GM19351 (cell line): ENCODE data around the gene PLA2G5.
"Not testable (repeated sequence)": the region's sequence is repeated elsewhere in the genome, so short reads cannot be mapped to it uniquely, and the experiment has no call there.

Experiments
- ATAC-seq: cut with Tn5 transposase; IDR thresholded peaks from one replicate; pipeline ENCODE4 v1.9.1; 2021; ENCODE audit warnings: mild to moderate bottlenecking, moderate library complexity; ENCODE audit not compliant: unreplicated experiment

The PLA2G5 gene

DNA sequence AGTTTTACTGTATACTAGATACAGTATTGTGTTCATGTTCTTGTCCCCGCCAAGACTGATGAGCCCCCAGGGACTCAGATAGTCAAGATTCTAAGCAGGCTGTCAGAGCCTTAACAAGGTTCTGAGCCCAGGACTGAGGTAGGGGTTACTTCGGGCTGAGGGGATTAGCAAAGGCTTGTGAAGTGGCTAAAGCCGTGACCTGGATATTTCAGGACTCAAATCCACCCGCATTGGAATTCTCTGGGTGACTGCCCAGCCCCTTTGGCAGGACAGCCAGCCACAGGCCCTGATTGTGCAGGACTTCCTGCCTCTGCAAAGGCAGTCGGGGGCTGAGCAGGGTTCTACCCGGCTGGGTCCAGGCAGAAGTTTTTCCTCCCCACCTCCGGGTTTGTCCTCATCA, at the start of gene PLA2G5:
PLA2G5 (plus strand) TSS at position 321 of the 400 bp plus-strand sequence. CDS start 14,637 bp downstream, outside the sequence.
- no peak for ATAC-seq

GRCh38 chr1:20028125-20028524, 41.9 kb upstream of the PLA2G5 start:
- ATAC-seq: no peak

GRCh38 chr1:20028726-20029125, 41.3 kb upstream of the PLA2G5 start:
- no peak for ATAC-seq

DNA sequence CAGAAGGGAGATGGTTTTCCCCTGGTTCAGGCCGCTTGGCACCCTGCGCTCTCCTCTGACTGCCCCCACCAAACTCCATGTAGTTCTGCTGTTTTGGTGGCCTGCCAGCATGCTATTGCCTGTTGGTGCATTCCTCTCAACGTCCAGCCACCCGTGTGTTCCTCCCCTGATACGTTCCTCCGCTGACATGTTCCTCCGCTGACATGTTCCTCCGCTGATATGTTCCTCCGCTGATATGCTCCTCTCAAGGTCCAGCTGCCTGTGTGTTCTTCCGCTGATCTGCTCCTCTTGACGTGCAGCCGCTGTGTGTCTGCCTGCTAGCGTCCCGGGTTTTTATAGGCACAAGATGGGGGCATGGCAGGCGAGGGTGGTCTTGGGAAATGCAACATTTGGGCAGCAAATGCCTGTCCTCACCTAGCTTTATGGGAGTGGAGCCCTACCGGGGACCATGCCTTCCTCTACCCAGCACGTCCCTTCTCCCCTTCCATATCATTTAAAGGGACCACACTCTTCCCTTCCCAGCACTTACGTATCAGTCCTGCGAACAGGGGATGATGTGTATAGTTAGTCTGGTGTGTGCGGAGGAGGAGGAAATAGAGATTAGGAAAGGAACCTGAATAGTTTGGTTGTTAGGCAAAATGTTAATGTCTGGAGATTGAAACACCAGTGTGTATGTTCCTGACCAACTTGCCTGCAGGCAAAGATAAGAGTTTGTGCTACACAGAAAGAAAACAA, 40.6 kb upstream of the PLA2G5 start:
- no peak for ATAC-seq

DNA sequence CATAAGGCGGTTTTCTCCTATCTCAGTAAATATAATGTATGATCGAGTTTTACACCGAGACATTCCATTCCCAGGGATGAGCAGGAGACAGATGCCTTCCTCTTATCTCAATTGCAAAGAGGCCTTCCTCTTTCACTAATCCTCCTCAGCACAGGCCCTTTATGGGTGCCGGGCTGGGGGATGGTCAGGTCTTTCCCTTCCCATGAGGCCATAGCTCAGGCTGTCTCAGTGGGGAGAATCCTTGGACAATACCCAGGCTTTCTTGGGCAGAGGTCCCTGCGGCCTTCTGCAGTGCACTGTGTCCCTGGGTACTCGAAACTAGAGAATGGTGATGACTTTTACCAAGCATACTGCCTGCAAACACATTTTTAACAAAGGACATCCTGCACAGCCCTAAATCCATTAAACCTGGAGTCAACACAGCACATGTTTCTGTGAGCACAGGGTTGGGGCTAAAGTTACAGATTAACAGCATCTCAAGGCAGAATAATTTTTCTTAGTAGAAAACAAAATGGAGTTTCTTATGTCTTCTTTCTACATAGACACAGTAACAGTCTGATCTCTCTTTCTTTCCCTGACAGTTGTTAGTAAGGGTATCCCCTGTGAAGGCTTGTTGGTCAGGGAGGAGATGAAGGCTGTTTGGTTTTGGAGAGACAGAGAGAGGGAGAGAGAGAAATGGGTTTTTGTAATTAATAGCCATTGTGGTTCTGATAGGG, 39.4 kb upstream of the PLA2G5 start:
- ATAC-seq: not testable (repeated sequence)

GRCh38 chr1:20031161-20031560, 38.8 kb upstream of the PLA2G5 start:
- ATAC-seq: no peak

GRCh38 chr1:20031836-20032235, 38.2 kb upstream of the PLA2G5 start:
- no peak for ATAC-seq

GRCh38 chr1:20032425-20032824, 37.6 kb upstream of the PLA2G5 start:
- ATAC-seq: no peak

GRCh38 chr1:20033420-20033819, 36.6 kb upstream of the PLA2G5 start:
- no peak for ATAC-seq

DNA sequence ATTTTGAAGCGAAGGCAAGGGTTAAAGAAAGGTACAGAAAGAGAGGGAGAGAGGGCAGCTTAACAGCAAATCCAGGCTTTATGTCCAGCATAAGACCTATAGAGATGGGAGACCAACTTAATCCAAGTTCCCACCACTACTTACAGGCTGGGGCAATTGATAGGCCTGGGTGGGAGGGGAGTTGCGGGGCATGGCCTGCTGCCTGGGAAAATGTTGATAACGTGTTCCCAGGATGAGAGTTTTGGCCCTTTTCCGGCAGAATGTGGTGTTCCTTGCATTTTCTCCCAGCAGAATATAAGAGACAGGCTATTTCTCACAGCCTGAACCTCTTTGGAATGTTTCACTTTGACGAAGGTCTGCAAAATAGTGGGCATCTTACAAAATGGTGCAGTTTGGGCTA, 34.9 kb upstream of the PLA2G5 start:
- ATAC-seq: no peak

DNA sequence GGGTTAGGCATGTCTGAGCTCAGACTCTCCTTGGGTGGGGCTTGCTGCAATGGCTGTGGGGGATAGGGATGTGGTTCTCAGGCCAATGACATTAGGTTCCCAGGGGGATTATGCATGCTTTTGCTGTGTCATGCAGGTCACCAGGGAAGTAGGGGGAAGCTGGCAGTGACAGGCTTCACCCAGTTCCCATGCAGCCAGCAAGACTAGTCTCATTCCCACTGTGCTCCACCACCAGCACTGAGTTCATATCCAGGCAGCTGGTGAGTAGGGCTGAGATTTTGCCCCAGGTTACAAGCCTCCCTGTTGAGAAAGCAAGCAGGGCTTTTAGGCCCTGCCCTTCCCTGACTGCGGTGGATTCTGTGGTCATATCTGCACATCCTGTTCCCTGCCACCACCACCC, 32.1 kb upstream of the PLA2G5 start:
- ATAC-seq: no peak

GRCh38 chr1:20047096-20047495, 22.9 kb upstream of the PLA2G5 start:
- ATAC-seq: no peak

GRCh38 chr1:20048563-20048962, 21.4 kb upstream of the PLA2G5 start:
- no peak for ATAC-seq

DNA sequence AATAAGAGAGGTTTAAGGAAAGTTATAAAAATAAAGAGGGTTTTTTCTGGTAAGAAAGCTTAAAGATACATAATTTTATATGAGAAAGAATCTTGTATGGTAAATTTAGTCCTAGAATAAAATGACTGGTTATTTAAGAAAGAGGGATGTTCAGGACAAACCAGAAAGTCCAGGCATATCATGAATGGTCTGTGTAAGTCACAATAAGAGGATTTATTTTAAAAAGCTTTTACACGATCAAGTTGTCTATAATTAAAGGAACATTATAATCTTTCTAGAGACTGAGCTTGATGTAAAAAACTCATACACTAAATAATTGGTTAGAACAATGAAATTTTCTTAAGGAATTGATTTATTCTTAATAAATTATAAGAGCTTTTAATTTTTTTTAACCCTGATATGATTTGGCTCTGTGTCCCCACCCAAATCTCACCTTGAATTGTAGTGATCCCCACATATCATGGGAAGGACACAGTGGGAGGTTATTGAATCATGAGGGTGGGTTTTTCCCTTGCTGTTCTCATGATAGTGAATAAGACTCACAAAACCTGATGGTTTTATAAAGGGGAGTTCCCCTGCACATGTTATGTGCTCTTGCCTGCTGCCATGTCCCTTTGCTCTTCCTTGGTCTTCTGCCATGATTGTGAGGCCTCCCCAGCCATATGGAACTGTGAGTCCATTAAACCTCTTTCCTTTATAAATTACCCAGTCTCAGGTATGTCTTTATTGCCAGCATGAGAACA, 20.8 kb upstream of the PLA2G5 start:
- ATAC-seq: not testable (repeated sequence)

DNA sequence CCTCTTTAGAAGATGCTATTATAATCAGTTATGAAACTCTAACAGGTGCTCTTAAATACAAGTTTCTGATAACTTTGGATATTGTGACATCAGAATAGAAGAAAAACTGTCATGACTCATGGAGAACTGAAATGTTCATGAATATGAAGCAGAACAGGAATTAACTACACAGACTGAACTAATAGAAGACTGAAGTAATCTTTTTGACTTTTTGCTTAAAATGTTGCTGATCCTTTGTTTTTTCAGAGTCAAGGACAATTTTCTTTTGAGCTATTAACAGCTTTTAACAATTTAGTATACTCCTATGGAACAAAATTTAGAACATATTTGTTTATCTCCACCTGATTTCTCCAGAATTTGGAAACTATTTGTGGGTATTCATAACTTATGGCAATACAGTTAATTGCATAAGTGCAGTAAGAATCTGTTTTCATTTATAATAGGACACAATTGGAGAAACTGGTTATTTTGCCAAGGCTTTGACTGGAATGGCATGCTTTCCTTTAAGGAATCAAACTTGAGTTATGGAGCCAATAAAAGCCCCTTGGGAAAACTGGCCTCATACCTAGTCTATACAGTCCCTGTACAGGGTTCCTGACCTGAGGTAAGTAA, 18.7 kb upstream of the PLA2G5 start:
- ATAC-seq: no peak

GRCh38 chr1:20052386-20052785, 17.6 kb upstream of the PLA2G5 start:
- no peak for ATAC-seq

- ATAC-seq: no peak
These were observed 12.0 kb upstream of the PLA2G5 start for GRCh38 chr1:20057886-20058420.

- ATAC-seq: no peak
These were observed 11.5 kb upstream of the PLA2G5 start for GRCh38 chr1:20058531-20058930.

DNA sequence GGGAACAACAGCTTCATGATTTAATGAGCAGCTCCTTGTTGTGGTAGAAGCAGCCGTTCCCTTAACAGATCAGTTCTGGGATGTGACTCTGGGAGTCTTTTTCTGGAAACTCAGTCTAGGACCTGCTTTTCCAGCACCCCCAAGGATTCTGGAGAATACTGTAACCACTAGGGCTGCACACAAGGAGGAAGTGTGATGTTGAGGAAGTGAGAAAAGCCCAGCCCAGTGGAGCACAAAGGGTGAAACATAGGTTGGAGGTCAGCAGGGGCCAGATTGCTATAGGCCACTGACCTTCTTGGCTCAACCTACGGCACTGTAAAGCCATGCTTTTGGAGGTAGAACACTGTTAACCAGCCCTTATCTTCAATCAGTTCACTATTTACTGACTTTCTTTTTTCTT, 10.1 kb upstream of the PLA2G5 start:
- no peak for ATAC-seq

DNA sequence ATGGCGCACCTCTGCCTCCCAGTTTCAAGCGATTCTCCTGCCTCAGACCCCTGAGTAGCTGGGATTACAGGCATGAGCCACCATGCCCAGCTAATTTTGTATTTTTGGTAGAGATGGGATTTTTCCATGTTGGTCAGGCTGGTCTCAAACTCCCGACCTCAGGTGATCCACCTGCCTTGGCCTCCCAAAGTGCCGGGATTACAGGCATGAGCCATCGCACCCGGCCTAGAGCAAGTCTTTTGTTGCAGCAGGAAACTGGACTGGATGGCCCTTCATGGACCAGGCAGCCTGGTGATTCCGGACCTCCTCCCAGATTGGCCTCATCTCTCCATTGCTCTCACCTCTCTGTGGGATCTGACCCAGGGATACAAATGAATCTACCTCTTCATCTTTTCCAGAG, 9.2 kb upstream of the PLA2G5 start:
- not testable (repeated sequence) for ATAC-seq

DNA sequence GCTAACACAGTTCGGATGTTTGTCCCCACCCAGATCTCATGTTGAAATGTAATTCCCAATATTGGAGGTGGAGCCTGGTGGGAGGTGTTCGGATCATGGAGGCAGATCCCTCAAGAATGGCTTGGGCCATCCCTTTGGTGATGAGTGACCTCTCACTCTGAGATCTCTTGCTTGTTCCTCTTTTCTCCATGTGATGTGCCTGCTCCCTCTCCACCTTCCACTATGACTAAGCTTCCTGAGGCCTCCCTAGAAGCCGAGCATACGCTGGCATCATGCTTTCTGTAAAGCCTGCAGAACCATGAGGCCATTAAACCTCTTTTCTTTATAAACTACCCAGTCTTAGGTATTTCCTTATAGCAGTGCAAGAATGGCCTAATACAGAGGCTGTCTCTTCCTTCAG, 8.1 kb upstream of the PLA2G5 start:
- no peak for ATAC-seq
